Measurements from ENCODE around the gene CACNG4.

The CACNG4 gene

GRCh38 chr17:66963909-66964771 lies at the start of gene CACNG4:
TSS of gene CACNG4 (plus strand) at chr17:66964707. CDS start at chr17:66964912, 205 bp downstream.
- Histone ChIP-seq H3K9me3 (ENCODE audit: insufficient read depth, low read depth, low read length) (no peaks in the 10 kb centered on the region), H3K9ac (ENCODE audit: low read depth, low read length, poor library complexity, severe bottlenecking) (no peak within 1 kb of the TSS), H3K36me3 (ENCODE audit: insufficient read depth, low read length) (no peaks in the 10 kb centered on the region), H3F3A (ENCODE audit: low read depth) (no peaks in the 10 kb centered on the region), H2AFZ (ENCODE audit: low read length) (no peak within 1 kb of the TSS), H3K4me1 (ENCODE audit: insufficient read depth, low read length, poor library complexity, severe bottlenecking) (no peaks in the 10 kb centered on the region), H3K79me2 (ENCODE audit: insufficient read depth, low read length) (no peaks in the 10 kb centered on the region), H3K9me2 (replicated peaks; ENCODE audit: low read depth, low read length) (no peaks in the 10 kb centered on the region), H3K27me3 (ENCODE audit: insufficient read depth, low read length, poor library complexity, severe bottlenecking) (no peaks in the 10 kb centered on the region), H3K4me2 (ENCODE audit: low read depth, low read length, poor library complexity, severe bottlenecking) (no peak within 1 kb of the TSS), H4K20me1 (ENCODE audit: insufficient read depth, low read length, poor library complexity, severe bottlenecking) (no peaks in the 10 kb centered on the region), H3K4me3 (ENCODE audit: low read length, poor library complexity, severe bottlenecking) (no peak within 1 kb of the TSS)
- TF ChIP-seq CTCF (conservative IDR thresholded peaks at IDR 0.05; ENCODE audit: low read length) (no peak), EZH2phosphoT487 (IDR thresholded peaks at IDR 0.05; ENCODE audit: borderline replicate concordance) (no peak)

GRCh38 chr17:66915204-66915611 lies 49.3 kb upstream of the CACNG4 start:
- no peak overlapping the region for H3K4me3 ChIP-seq (ENCODE audit: low read length, poor library complexity, severe bottlenecking)
- 0 out of 2 replicates have a peak, but pooled peaks have one; percentile 17 for TF ChIP-seq CTCF (conservative IDR thresholded peaks at IDR 0.05; ENCODE audit: low read length)
- TF ChIP-seq EZH2phosphoT487 (IDR thresholded peaks at IDR 0.05; ENCODE audit: borderline replicate concordance): no peak
- H3K9me3 ChIP-seq (ENCODE audit: insufficient read depth, low read depth, low read length): no peaks in the 10 kb centered on the region
- no peaks in the 10 kb centered on the region for H3F3A ChIP-seq (ENCODE audit: low read depth)
- no peak overlapping the region for H2AFZ ChIP-seq (ENCODE audit: low read length)
- no peaks in the 10 kb centered on the region for H3K36me3 ChIP-seq (ENCODE audit: insufficient read depth, low read length)
- H3K9ac ChIP-seq (ENCODE audit: low read depth, low read length, poor library complexity, severe bottlenecking): no peak overlapping the region
- no peaks in the 10 kb centered on the region for H3K27me3 ChIP-seq (ENCODE audit: insufficient read depth, low read length, poor library complexity, severe bottlenecking)
- H3K4me1 ChIP-seq (ENCODE audit: insufficient read depth, low read length, poor library complexity, severe bottlenecking): no peaks in the 10 kb centered on the region
- H3K9me2 ChIP-seq (replicated peaks; ENCODE audit: low read depth, low read length): no peaks in the 10 kb centered on the region
- H3K4me2 ChIP-seq (ENCODE audit: low read depth, low read length, poor library complexity, severe bottlenecking): no peak overlapping the region
- no peaks in the 10 kb centered on the region for H4K20me1 ChIP-seq (ENCODE audit: insufficient read depth, low read length, poor library complexity, severe bottlenecking)
- H3K79me2 ChIP-seq (ENCODE audit: insufficient read depth, low read length): no peaks in the 10 kb centered on the region

- Histone ChIP-seq H3K4me3 (ENCODE audit: low read length, poor library complexity, severe bottlenecking) (no peak overlapping the region), H3K4me1 (ENCODE audit: insufficient read depth, low read length, poor library complexity, severe bottlenecking) (no peaks in the 10 kb centered on the region), H3K79me2 (ENCODE audit: insufficient read depth, low read length) (no peaks in the 10 kb centered on the region), H3F3A (ENCODE audit: low read depth) (no peaks in the 10 kb centered on the region), H3K9ac (ENCODE audit: low read depth, low read length, poor library complexity, severe bottlenecking) (no peak overlapping the region), H3K9me3 (ENCODE audit: insufficient read depth, low read depth, low read length) (no peaks in the 10 kb centered on the region), H3K27me3 (ENCODE audit: insufficient read depth, low read length, poor library complexity, severe bottlenecking) (no peaks in the 10 kb centered on the region), H4K20me1 (ENCODE audit: insufficient read depth, low read length, poor library complexity, severe bottlenecking) (no peaks in the 10 kb centered on the region), H2AFZ (ENCODE audit: low read length) (no peak overlapping the region), H3K36me3 (ENCODE audit: insufficient read depth, low read length) (no peaks in the 10 kb centered on the region), H3K9me2 (replicated peaks; ENCODE audit: low read depth, low read length) (no peaks in the 10 kb centered on the region), H3K4me2 (ENCODE audit: low read depth, low read length, poor library complexity, severe bottlenecking) (no peak overlapping the region)
- no peak for TF ChIP-seq CTCF (conservative IDR thresholded peaks at IDR 0.05; ENCODE audit: low read length)
These were observed 48.7 kb upstream of the CACNG4 start for GRCh38 chr17:66915792-66916191.
